Inflammatory macrophage treated with lipopolysaccharide for 4 hours (primary cell): ENCODE results near the gene KCNA4.
"Not testable (repeated sequence)": the region's sequence is repeated elsewhere in the genome, so short reads cannot be mapped to it uniquely, and the experiment has no call there.

Experiments used
- DNase-seq: peaks from one replicate; pipeline ENCODE4 v3.0.0-alpha.2; 2020

Gene KCNA4

GRCh38 chr11:30016588-30017363 lies at the start of gene KCNA4:
TSS of gene KCNA4 (minus strand) at chr11:30017030. CDS start at chr11:30012678, 4,352 bp downstream.
- DNase-seq = no peak

- no peak for DNase-seq
Measured at GRCh38 chr11:30062103-30062502, 45.3 kb upstream of the KCNA4 start.

GRCh38 chr11:30059172-30059815 lies 42.5 kb upstream of the KCNA4 start:
- no peak for DNase-seq

- no peak for DNase-seq
Measured at GRCh38 chr11:30049214-30049613, 32.4 kb upstream of the KCNA4 start.

GRCh38 chr11:30046578-30046945 lies 29.7 kb upstream of the KCNA4 start:
- DNase-seq = no peak

- DNase-seq = no peak
Measured at GRCh38 chr11:30045921-30046577, 29.2 kb upstream of the KCNA4 start.

GRCh38 chr11:30045144-30045543 lies 28.3 kb upstream of the KCNA4 start:
- DNase-seq = no peak

GRCh38 chr11:30041171-30041570 lies 24.3 kb upstream of the KCNA4 start:
- no peak for DNase-seq

- DNase-seq = not testable (repeated sequence)
Measured at GRCh38 chr11:30034746-30035145, 17.9 kb upstream of the KCNA4 start.

- DNase-seq = not testable (repeated sequence)
Measured at GRCh38 chr11:30034166-30034565, 17.3 kb upstream of the KCNA4 start.

- no peak for DNase-seq
Measured at GRCh38 chr11:30025396-30026139, 8.7 kb upstream of the KCNA4 start.

- DNase-seq = no peak
Measured at GRCh38 chr11:30023074-30023473, 6.2 kb upstream of the KCNA4 start.

- no peak for DNase-seq
Measured at GRCh38 chr11:30019481-30019880, 2.7 kb upstream of the KCNA4 start.

GRCh38 chr11:30018495-30018894 lies 1.7 kb upstream of the KCNA4 start:
- no peak for DNase-seq

GRCh38 chr11:30017445-30017895 lies 640 bp upstream of the KCNA4 start:
- DNase-seq = no peak

GRCh38 chr11:30015725-30016412 lies 961 bp downstream of the KCNA4 start:
- no peak for DNase-seq

GRCh38 chr11:30012346-30012745 lies 4.5 kb downstream of the KCNA4 start:
- DNase-seq = no peak

GRCh38 chr11:30009060-30009459 lies 7.8 kb downstream of the KCNA4 start:
- DNase-seq = no peak

GRCh38 chr11:30006876-30007275 lies 10.0 kb downstream of the KCNA4 start:
- DNase-seq = no peak

- DNase-seq = no peak
Measured at GRCh38 chr11:30002157-30002785, 14.6 kb downstream of the KCNA4 start.

- DNase-seq = no peak
Measured at GRCh38 chr11:30000986-30001750, 15.7 kb downstream of the KCNA4 start.
